HTERT RPE-1 (cell line): ENCODE data around the gene SETD5.
"Not testable (repeated sequence)": the region's sequence is repeated elsewhere in the genome, so short reads cannot be mapped to it uniquely, and the experiment has no call there.

ENCODE experiments used
- in situ Hi-C: fragments of 300-500 bp; cut with MboI; formaldehyde crosslinking; loops from 4 replicates; pipeline ENCODE4 v1.14.3; 2020; ENCODE audit warnings: low sequenced_read_pairs

SETD5 gene

GRCh38 chr3:9455596-9456131 lies 58.2 kb downstream of the SETD5 start:
- in situ Hi-C loops: no loop called here

DNA sequence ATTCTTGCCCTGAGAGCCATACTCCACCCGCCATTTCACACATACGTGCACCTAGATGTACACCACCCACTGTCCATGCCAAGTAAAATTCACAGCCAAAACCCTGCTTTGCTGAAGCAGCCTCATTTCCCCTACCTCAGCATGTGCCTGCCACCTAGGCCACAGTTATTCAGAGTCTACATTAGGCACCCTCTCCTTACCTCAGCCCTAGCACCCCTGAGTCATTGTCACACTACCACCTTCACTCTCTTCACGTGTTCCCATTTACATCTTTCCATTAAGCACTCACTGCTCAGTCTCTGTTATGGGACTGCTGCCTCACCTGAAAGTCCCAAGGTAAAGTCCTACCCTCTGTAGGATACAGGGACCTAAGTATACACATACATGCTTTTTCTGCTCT lies 70.0 kb downstream of the SETD5 start:
- in situ Hi-C loops: no loop called here

GRCh38 chr3:9468460-9468859 lies 71.0 kb downstream of the SETD5 start:
- in situ Hi-C loops: no loop called here

GRCh38 chr3:9469986-9470385 lies 72.6 kb downstream of the SETD5 start:
- in situ Hi-C loops: no loop called here

DNA sequence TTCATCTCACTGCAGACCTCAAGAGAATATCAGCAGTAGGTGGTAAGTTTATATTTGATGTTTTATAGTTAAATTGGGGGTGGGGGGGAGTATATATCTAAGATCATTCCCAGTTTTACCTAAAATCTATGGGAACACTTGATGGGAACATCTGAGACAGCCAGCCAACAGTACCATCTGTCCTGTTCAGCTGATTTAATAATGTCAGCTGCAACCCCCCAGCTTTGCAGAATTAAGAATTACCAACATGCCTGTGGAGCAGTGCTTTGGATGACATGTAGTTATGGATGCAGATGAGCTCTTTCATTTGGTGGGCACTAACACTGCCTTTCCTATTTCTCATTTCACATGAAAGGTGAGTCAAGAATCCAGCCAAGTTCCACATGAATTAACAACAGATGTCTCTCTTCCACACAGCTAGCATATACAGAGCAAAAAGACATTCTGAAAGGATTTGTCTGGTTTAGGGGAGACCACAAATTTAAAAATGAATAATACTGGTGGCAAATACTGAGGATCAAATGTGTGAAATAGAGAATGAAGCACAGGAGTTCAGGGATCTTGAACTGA lies 76.2 kb downstream of the SETD5 start:
- in situ Hi-C loops: no loop called here

DNA sequence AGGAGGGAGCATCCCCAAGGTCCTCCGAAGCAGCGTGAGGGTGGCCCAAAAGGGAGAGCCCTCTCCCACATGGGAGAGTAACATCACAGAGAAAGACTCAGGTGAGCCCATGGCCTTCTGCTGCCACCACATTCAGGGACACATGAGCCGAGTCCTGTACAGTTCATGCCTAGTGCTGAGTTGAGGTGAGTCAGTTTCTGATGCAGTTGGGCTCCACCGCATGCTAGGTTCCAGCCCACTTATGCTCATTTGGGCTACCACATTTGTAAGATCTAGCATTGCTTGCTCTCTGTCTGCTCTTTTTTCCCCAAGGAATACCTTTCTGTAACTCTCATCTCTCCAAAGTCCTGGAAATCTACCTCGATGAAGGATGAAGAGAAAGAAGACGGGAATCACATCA lies 77.1 kb downstream of the SETD5 start:
- in situ Hi-C loops: no loop called here

- in situ Hi-C loops: no loop called here
Observed at GRCh38 chr3:9476935-9477334, 79.5 kb downstream of the SETD5 start.

GRCh38 chr3:9480265-9480664 lies 82.8 kb downstream of the SETD5 start:
- in situ Hi-C loops: no loop called here

GRCh38 chr3:9485248-9485647 lies 87.8 kb downstream of the SETD5 start:
- in situ Hi-C loops: no loop called here

DNA sequence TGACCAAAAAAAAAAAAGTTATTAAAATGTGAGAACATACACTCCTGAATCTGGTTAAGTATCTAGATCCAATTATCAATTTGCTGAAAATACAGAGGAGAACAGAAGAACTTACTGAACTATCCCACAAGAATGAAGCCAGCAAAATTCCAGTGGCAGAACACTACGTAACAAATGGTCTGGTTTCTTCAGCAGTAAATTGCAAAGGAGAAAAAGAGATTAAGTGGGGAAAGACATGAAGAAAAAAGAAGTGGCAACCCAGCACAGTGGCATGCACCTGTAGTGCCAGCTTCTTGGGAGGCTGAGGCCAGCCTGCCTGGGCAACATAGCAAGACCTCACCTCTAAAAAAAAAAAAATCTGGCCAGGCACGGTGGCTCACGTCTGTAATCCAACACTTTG lies 94.1 kb downstream of the SETD5 start:
- in situ Hi-C loops: no loop called here

DNA sequence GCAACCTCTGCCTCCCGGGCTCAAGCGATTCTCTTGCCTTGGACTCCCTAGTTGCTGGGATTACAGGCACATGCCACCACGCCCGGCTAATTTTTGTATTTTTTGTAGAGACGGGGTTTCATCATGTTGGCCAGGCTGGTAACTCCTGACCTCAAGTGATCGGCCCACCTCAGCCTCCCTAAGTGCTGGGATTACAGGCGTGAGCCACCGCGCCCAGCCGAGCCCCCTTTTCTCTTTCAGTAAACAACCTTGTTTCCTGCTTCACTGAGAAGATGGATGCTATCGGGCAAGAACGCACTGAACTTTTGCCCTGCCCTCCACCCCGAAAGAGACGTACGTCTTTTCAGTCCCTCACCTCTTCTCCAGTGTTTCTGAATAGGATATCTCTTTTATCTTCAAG lies 96.6 kb downstream of the SETD5 start:
- in situ Hi-C loops: not testable (repeated sequence)

DNA sequence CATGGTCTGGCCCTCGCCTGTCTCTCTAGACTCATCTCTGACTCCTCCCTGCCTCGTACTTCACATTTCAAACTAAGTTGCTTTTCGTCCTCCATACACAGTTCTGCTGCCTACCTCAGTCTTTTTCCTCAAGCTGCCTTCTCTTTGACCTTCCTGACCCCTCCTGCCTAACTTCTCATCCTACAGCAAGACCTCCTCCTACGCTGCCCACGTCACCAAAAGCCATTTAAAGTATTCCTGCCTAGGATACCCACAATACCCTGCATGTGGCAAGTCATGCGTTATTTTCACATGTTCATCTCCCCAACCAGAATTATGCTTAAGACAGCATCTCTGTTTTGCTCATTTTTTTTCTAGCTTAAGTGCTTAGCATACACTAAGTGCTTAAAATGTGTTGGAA lies 99.5 kb downstream of the SETD5 start:
- in situ Hi-C loops: no loop called here

GRCh38 chr3:9497821-9498565 lies 100.6 kb downstream of the SETD5 start:
- in situ Hi-C loops: no loop called here

GRCh38 chr3:9498781-9499180 lies 101.4 kb downstream of the SETD5 start:
- in situ Hi-C loops: no loop called here

DNA sequence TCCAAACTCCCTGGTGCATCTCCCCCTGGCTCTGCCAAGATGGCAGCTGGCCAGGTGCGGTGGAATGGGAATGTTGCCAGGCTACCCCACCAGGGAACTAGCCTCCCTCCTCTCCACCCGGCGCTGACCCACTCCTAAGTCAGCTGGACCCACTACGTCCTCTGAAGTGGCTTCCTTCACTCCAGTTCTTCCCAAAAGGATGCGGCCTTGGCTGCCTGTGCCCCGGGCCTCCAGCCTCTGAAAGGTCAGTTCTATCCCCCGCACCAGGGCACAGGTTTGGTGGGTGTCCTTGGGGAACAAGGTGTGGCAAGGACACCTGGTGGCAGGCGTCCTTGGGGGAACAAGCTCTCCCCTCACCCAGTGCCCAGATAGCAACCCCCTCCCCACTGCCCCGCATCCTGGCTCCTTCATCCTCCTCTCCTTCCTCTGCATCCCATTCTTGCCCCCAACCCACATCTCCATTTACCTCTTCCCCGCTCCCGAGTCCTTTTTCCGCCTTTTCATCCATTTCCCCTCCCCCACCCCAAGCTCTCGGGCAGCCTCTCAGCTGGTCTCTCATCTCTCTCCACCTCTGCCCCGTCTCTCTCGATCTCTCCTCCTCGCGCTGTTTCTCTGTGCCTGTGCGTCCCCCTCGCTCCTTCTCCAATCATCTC lies 102.2 kb downstream of the SETD5 start:
- in situ Hi-C loops: no loop called here

DNA sequence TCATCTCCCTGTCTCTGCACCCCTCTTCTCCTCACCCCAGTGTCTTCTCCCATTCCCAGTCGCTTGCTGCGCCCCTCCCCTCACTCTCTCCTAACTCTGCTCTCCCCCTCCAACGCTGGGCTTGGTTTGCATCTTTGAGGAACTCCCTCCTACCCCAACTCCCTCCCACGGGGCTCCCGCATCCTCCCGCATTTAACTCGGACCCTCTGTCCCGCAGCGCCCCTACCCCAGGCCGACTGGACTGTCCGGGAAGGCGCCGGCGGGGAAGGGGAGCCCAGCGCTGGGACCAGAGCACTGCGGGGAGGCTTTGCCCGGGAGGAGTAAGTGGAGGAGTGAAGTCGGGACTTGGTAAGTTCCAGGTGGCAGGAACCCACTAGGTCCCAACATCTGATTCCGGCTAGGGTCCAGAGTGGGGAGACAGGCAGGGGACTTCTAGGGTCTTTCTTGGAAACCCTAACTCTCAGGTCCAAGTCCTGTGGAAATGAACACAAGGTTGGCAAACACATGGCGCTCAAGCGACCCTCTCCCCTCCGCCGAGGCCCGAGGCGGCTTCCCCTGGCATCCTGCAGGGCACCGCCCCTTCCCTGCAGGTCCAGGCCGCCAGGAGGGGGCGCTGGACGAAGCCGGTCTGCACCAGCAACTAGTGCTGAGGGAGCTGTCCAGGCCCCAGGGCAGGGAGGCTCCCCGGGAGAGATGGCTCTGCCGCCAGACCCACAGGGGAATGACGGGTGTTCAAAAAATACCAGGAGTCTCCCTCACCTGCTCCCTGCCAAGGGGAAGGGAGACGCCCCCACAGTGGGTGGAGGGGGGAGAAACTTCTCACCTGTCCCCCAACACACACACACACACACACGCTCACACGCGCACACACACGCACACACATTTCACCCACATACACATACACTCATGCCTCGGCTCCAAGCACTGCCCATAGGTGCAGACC lies 103.0 kb downstream of the SETD5 start:
- in situ Hi-C loops: no loop called here

- in situ Hi-C loops: no loop called here
Observed at GRCh38 chr3:9501226-9501625, 103.8 kb downstream of the SETD5 start.

- in situ Hi-C loops: no loop called here
Observed at GRCh38 chr3:9503283-9503682, 105.9 kb downstream of the SETD5 start.

DNA sequence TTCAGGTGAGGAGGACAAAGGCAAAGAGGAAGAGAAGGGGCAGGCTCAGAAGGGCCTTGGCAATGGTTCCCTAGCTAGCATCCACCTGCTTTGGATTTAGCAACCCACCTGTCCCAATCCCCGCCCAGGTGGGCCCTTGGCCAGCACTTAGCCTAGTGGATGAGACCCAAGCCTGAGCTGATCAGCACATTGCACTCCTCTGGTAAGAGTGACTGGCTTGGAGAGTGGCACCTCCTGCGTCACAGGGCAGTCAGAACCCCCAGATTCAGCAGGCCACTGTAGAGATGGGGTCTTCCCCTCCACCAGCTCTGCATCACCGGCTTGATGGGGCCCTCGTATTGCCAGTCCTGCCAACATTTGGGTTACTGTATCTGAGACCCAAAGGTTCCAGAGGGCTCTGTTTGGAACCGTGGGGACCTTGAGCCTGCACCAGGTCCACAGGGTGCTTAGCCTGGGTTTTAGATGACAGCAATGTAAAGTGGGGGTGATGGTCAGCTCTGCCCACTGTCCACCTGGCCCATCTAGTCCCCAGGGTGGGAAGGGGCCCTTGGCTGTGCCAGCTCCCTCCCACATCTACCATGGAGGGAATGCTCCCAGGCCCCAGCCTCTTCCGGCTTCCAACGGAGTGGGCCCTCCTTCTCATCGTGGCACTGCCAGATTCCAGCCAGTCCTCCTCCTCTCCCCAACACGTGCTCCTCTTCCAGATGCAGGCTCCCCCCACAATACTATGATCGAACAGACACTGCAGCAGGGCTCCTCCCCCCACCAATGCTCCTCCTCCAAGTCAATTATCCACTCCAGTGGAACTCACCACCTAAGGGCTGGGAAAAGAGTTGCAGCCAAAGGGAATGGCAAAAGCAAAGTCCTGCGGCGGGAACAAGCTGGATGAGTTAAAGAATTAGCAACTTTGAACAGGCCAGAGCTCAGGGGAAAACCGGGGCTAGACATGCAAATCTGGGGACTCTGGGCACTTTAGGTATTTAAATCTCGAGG lies 110.5 kb downstream of the SETD5 start:
- in situ Hi-C loops: no loop called here

DNA sequence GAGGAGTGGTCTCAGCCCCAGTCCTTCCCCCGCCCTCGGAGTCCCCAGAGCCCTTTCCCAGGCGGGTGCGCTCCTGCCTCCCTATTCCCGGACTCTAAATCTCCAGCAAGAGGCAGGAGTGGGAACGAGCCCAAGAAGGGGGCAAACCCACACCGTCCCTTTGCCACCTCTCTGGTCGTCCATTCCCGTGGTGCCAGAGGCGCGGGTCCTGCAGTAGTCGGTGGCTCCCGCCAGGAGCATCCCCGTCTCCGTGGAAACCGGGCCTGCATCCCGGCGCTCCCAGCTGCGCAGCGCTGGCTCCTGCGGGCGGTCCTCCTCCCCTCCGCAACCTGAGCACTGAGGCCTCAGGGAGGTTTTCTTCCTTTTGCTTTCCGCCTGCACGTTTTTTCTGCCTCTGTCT lies 111.4 kb downstream of the SETD5 start:
- in situ Hi-C loops: no loop called here
